HL-60/S4 (cell line): ENCODE data around the gene ARL17A.
"Not testable (repeated sequence)": the region's sequence is repeated elsewhere in the genome, so short reads cannot be mapped to it uniquely, and the experiment has no call there.

Source experiments
- in situ Hi-C: fragments of 300-500 bp; cut with MboI; formaldehyde crosslinking; loops from 2 replicates; pipeline ENCODE4 v1.14.3; 2022; ENCODE audit warnings: low sequenced_read_pairs

The ARL17A gene

GRCh38 chr17:46559155-46559554, 20.3 kb downstream of the ARL17A start:
- in situ Hi-C loops: not testable (repeated sequence)

DNA sequence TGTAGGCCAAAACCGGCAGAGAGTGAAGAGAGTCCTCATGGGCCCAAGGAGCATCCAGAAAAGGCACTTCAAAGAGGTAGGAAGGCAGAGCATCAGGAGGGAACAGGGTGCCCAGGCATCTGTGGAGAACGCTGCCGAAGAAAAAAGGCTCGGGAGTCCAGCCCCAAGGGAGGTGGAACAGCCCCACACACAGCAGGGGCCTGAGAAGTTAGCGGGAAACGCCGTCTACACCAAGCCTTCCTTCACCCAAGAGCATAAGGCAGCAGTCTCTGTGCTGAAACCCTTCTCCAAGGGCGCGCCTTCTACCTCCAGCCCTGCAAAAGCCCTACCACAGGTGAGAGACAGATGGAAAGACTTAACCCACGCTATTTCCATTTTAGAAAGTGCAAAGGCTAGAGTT, 30.9 kb downstream of the ARL17A start:
- in situ Hi-C loops: not testable (repeated sequence)

DNA sequence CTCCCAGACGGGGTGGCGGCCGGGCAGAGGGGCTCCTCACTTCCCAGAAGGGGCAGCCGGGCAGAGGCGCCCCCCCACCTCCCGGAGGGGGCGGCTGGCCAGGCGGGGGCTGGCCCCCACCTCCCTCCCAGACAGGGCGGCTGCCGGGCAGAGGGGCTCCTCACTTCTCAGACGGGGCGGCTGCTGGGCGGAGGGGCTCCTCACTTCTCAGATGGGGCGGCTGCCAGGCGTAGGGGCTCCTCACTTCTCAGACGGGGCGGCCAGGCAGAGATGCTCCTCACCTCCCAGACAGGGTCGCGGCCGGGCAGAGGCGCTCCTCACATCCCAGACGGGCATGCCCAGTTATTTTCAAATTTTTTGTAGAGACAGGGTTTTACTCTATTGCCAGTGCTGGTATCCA, 44.8 kb downstream of the ARL17A start:
- in situ Hi-C loops: not testable (repeated sequence)

DNA sequence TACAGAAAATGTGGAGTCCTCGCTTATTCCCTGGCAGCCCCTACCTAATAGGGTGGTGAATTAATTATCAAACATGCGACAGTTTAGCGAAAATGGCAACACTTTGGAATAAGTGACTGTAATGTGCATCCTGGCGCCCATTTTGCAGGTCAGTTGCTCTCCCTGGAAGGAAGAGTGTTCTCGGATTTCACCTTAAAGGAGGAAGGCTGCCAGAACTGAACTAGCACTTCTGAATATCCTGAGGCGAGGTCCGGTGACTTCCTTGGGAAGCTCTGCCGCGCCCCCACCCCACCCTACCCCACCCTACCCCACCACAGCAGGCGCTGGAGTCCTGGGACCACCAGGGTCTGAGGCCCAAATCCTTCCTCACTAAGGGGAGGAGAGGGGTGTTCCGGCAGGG, 67.3 kb downstream of the ARL17A start, which contains the start of gene LRRC37A2:
LRRC37A2 (plus strand) TSS at position 301 of the 400 bp plus-strand sequence. CDS start 245 bp downstream, outside the sequence.
- in situ Hi-C loops: not testable (repeated sequence)

- in situ Hi-C loops: not testable (repeated sequence)
Observed at GRCh38 chr17:46505896-46506295, 73.6 kb downstream of the ARL17A start.

GRCh38 chr17:46499437-46500139, 79.9 kb downstream of the ARL17A start:
- in situ Hi-C loops: not testable (repeated sequence)

DNA sequence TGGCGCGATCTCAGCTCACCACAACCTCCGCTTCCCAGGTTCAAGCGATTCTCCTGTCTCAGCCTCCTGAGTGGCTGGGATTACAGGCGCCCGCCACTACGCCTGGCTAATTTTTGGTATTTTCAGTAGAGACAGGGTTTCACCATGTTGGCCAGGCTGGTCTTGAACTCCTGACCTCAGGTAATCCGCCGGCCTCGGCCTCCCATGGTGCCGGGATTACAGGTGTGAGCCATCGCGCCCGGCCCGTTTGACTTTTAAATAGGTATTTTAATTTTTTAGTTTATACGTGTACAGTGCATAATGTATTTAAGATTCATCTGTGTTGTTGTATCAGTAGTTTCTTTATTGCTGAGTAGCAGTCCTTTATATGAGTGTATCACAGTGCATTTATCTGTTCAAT, 87.5 kb downstream of the ARL17A start:
- in situ Hi-C loops: not testable (repeated sequence)

GRCh38 chr17:46481310-46481709, 98.2 kb downstream of the ARL17A start:
- in situ Hi-C loops: not testable (repeated sequence)

- in situ Hi-C loops: not testable (repeated sequence)
Observed at GRCh38 chr17:46478823-46479222, 100.7 kb downstream of the ARL17A start.

GRCh38 chr17:46475583-46475982, 103.9 kb downstream of the ARL17A start:
- in situ Hi-C loops: not testable (repeated sequence)

- in situ Hi-C loops: not testable (repeated sequence)
Observed at GRCh38 chr17:46474489-46474888, 105.0 kb downstream of the ARL17A start.

- in situ Hi-C loops: not testable (repeated sequence)
Observed at GRCh38 chr17:46467618-46468017, 111.9 kb downstream of the ARL17A start.
